Testis (tissue), 5 donors: ENCODE data around the gene FAM53A. TPM values are rescaled to one million over a fixed set of nuclear protein-coding genes. Genes with fewer than 3 reads are reported as not detected.
A peak's percentile ranks its signal among the peaks of the same experiment; 100 is the strongest.

Experiments
- DNase-seq: peaks from one replicate; pipeline ENCODE4 v3.0.0-alpha.2; 2019
- H3K27ac ChIP-seq, 2 donors: fragments of 200-600 bp; sonication (generic); one replicate each; pipeline ENCODE4 v1.5.1; 2019
- H3K27me3 ChIP-seq: fragments of 200-600 bp; sonication (generic); one replicate; pipeline ENCODE4 v1.5.1; 2019
- H3K36me3 ChIP-seq: fragments of 200-600 bp; sonication (generic); one replicate; pipeline ENCODE4 v1.5.1; 2017; ENCODE audit warnings: low read depth; ENCODE audit errors: missing control alignments
- H3K4me1 ChIP-seq: fragments of 200-600 bp; sonication (generic); one replicate; pipeline ENCODE4 v1.5.1; 2019
- H3K4me3 ChIP-seq, 2 donors: fragments of 200-600 bp; sonication (generic); one replicate each; pipeline ENCODE4 v1.5.1; 2017 to 2019
- H3K9me3 ChIP-seq: fragments of 200-600 bp; sonication (generic); one replicate; pipeline ENCODE4 v1.5.1; 2017
- POLR2A ChIP-seq: fragments of 450-650 bp; IDR thresholded peaks from one replicate; pipeline ENCODE4 v1.6.1; 2017; ENCODE audit warnings: antibody characterized with exemption, mild to moderate bottlenecking, moderate library complexity
- WGBS, 2 donors: methylation state at CpG; one replicate each; pipeline ENCODE4 v1.1.5; 2018; 5-methylcytosine and 5-hydroxymethylcytosine counted together
- intact Hi-C: fragments of 100-400 bp; cut with DNase I; formaldehyde crosslinking; loops from one replicate; pipeline ENCODE4 v1.15.1; 2023; ENCODE audit warnings: low total_unique reads
- long read RNA-seq, 2 donors: transcript quantifications; one replicate each; lab custom pipeline, GENCODE V29; 2026
- polyA plus RNA-seq: library from polyadenylated mRNA; stranded (reverse); fragments of 350-450 nt; fragmentation: Illumina TruSeq; extraction: RNeasy Lipid Tissue Mini Kit (QIAGEN cat#74804); gene quantifications from one replicate; pipeline ENCODE4 v1.2.3, GENCODE V29; 2014; ENCODE audit warnings: low read depth, low replicate concordance; ENCODE audit not compliant: insufficient read depth
- total RNA-seq, 2 donors: library from RNA; depleted of rRNA; stranded (reverse); fragments of >200 nt; gene quantifications; one replicate each; pipeline ENCODE4 v1.2.3, GENCODE V29; 2016
- TF ChIP-seq, protein P1 (sequence below), 3 experiments: fragments of 450-650 bp in 2 of 3; fragments of 200-600 bp in 1 of 3; sonication (generic) in 1 of 3; IDR thresholded peaks; one replicate each; pipeline ENCODE4 v1.5.1; 2016 to 2019; ENCODE audit warnings: antibody characterized with exemption in 3 of 3, mild to moderate bottlenecking in 2 of 3, moderate library complexity in 1 of 3

Gene FAM53A, protein sequence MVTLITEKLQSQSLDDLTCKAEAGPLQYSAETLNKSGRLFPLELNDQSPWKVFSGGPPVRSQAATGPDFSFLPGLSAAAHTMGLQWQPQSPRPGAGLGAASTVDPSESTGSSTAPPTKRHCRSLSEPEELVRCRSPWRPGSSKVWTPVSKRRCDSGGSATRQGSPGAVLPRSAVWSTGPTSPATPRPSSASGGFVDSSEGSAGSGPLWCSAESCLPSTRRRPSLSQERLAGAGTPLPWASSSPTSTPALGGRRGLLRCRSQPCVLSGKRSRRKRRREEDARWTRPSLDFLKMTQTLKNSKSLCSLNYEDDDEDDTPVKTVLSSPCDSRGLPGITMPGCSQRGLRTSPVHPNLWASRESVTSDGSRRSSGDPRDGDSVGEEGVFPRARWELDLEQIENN
- total RNA-seq, result 10 to 100 TPM; 41.3 to 60.8 TPM
- polyA plus RNA-seq, result 24.2 TPM
- long read RNA-seq, donor 1, result 0 reads
- long read RNA-seq, donor 2, result 0 reads

DNA sequence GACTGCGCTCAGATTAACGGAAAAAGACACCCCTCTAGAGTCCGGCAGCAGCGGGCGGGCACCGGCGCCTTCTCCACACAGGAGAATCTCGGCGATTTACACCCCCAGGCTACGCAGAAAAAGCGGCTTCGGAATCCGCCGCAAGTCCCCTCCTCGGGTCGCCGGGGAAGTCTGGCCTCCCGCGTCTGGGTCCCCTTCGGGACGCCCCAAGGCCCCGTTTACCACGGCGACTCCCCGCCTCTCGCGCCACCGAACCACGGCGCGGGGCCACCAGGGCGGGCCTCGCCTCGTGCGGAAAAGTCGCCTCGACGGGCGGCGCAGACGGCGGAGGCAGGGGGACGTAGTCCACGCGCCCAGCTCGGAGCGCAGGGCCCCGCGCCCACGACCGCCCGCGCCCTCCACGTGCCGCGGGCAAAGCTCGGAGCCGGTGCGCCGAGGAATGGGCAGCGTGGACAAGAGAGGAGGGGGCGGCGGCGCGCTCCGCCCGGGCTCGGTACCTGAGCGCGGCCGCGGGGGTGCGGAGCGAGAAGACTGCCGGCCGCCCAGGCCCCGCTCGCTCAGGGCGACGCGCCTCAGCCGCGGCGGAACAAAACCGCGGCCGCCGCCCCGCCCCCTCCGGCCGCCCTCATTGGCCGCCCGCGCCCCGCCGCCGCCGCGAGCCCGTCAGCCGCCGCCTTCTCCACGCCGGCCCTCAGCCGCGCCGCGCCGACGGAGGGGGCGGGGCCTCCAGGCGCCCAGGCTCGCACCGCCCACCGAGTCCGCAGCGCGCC is at the start of gene FAM53A:
Gene FAM53A, minus strand, starts transcription at position 578 of the 770 bp plus-strand sequence. CDS start 15,572 bp downstream, outside the sequence.
- intact Hi-C loops, result no loop called here
- WGBS, 2 donors, result 0 to 1% methylated on average over 9 to 73 of the region's 118 CpGs
- H3K27ac ChIP-seq, result peak within 1 kb of the TSS; percentile 46 to 87
- no peaks in the 10 kb centered on the region for H3K4me1 ChIP-seq
- no peak for TF ChIP-seq POLR2A
- TF ChIP-seq, protein P1, sequence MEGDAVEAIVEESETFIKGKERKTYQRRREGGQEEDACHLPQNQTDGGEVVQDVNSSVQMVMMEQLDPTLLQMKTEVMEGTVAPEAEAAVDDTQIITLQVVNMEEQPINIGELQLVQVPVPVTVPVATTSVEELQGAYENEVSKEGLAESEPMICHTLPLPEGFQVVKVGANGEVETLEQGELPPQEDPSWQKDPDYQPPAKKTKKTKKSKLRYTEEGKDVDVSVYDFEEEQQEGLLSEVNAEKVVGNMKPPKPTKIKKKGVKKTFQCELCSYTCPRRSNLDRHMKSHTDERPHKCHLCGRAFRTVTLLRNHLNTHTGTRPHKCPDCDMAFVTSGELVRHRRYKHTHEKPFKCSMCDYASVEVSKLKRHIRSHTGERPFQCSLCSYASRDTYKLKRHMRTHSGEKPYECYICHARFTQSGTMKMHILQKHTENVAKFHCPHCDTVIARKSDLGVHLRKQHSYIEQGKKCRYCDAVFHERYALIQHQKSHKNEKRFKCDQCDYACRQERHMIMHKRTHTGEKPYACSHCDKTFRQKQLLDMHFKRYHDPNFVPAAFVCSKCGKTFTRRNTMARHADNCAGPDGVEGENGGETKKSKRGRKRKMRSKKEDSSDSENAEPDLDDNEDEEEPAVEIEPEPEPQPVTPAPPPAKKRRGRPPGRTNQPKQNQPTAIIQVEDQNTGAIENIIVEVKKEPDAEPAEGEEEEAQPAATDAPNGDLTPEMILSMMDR (IDR thresholded peaks at IDR 0.05), result no peak
- no peaks in the 10 kb centered on the region for H3K27me3 ChIP-seq
- peak; percentile 21 for DNase-seq
- H3K36me3 ChIP-seq, result no peaks in the 10 kb centered on the region
- no peaks in the 10 kb centered on the region for H3K9me3 ChIP-seq
- peak within 1 kb of the TSS; percentile 59 to 71 for H3K4me3 ChIP-seq

DNA sequence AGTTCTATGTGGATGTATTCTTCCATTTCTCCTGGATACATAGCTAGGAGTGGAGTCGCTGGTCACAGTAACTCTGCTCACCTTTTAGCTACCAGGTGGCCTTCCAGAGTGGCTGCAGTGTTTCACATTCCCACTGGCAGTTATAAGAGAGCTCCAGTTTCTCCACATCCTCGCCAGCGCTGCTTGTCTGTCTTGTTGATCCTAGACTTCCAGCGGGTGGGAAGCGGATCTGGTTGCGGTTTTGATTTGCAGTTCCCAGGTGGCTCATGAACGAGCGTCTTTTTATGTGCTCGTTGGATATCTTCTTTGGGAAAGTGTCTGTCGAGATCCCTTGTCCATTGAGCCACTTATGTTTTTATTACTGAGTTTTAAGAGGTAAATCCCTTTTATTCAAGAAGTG is 48.8 kb upstream of the FAM53A start:
- Histone ChIP-seq H3K36me3 (no peaks in the 10 kb centered on the region), H3K4me1 (no peaks in the 10 kb centered on the region), H3K27ac (no peak overlapping the region), H3K27me3 (no peaks in the 10 kb centered on the region), H3K4me3 (no peak overlapping the region), H3K9me3 (no peaks in the 10 kb centered on the region)
- WGBS, 2 donors, result 92 to 94% methylated on average over 10 of the region's 10 CpGs
- no peak for DNase-seq
- intact Hi-C loops, result no loop called here
- TF ChIP-seq POLR2A, result no peak
- TF ChIP-seq, protein P1 (IDR thresholded peaks at IDR 0.05), result no peak

DNA sequence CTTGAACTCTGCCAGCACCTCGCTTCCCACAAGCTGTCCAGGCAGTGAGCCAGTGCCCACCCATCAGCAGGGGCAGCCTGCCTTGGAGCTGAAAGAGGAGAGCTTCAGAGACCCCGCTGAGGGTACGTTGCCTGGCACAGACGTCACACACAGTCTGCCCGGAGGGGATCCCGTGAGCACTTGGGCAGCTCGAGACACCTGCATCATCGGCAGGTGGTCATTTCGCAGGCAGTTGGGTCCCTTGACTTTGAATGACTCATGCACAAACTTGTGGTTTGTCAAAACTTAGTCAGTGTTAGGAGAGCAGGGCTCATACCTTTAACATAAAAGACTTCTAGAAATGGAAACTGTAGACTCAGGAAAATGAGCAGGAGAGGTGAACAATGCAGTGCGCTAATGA is 47.1 kb upstream of the FAM53A start:
- Histone ChIP-seq H3K27me3 (no peaks in the 10 kb centered on the region), H3K4me1 (no peaks in the 10 kb centered on the region), H3K36me3 (no peaks in the 10 kb centered on the region), H3K27ac (no peak overlapping the region), H3K4me3 (no peak overlapping the region), H3K9me3 (no peaks in the 10 kb centered on the region)
- TF ChIP-seq, protein P1 (IDR thresholded peaks at IDR 0.05), result no peak
- TF ChIP-seq POLR2A, result no peak
- 95 to 99% methylated on average over 4 to 10 of the region's 10 CpGs for WGBS, 2 donors
- no peak for DNase-seq
- intact Hi-C loops, result no loop called here

DNA sequence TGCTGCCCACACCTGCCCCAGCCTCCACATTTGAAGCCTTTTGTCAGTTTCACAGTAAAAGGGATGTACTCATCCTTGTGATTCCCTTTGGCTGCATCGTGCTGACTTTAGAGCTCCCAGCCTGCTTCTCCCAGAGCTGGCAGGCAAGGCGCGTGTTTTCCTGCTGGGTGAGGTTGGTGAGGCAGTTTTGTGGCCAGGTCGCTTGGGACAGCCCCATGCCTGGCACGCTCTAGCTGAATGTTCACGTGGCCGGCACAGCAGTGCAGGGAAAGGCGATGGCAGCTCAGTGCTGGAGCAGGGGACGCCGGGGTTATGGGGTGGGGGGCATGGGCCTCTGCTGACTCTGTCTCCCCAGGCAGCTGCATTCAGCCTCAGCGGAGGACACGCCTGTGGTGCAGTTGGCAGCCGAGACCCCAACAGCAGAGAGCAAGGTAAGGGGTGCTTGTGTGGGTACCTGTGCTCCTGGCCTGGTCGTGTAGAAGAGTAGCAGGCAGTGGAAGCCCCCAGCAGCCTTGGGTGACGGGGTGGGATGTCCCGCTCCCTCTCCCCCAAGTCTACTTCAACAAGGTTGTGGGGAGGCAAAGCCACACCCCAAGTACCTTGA is 46.5 kb upstream of the FAM53A start:
- Histone ChIP-seq H3K4me3 (no peak overlapping the region), H3K9me3 (no peaks in the 10 kb centered on the region), H3K27ac (no peak overlapping the region), H3K36me3 (no peaks in the 10 kb centered on the region), H3K4me1 (no peaks in the 10 kb centered on the region), H3K27me3 (no peaks in the 10 kb centered on the region)
- TF ChIP-seq, protein P1 (IDR thresholded peaks at IDR 0.05), result no peak
- no peak for TF ChIP-seq POLR2A
- intact Hi-C loops, result no loop called here
- WGBS, 2 donors, result 93 to 96% methylated on average over 6 to 16 of the region's 16 CpGs
- DNase-seq, result no peak
